ENCODE results near the gene TLE3.
A peak's percentile ranks its signal among the peaks of the same experiment; 100 is the strongest.

Gene TLE3

GRCh38 chr15:70062321-70062956 is 35.3 kb downstream of the TLE3 start:
- DNase-seq, result peak; percentile 79

DNA sequence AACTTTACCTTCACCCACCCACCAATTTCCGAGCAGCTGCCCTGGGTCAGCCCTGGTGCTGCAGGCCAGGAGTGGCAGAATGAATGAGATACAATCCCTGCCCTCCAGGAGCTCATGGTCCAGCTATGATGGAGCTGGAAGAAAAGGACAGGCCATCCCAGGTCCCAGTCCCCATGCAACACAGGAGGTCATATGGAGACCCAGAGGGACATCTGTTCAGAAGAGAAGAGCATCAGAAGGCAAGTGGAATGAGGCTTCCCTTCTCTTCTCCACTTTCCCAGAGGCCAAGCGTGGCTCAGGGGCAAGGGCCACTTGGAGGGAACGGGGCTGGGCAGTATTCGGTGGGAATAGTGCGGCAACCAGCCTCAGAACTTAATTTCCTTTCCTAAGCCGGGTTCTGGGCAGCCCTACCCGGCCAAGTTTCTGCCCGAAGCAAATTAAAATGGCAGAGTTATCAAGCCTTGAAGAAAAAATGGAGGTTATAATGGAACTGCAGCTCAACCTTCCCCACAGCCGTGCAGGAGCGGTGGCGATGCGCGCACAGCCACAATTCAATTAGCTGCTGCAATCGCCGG is 35.9 kb downstream of the TLE3 start:
- no peak for DNase-seq

DNA sequence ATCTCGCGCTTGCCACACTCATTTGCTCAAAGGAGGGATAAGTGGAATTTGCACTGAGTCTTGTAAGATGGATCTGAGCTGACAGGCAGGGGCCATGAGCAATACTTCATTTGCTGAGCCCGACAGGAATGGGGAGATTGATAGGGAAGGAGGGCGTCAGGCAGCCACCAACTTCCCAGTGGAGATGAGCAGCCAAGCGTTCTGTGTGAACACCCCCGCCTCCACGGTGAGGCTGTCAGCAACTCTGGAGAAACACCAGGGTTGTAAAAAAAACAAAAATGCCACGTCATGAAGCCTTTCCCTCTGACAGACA is 36.8 kb downstream of the TLE3 start:
- DNase-seq, result peak; percentile 48

DNA sequence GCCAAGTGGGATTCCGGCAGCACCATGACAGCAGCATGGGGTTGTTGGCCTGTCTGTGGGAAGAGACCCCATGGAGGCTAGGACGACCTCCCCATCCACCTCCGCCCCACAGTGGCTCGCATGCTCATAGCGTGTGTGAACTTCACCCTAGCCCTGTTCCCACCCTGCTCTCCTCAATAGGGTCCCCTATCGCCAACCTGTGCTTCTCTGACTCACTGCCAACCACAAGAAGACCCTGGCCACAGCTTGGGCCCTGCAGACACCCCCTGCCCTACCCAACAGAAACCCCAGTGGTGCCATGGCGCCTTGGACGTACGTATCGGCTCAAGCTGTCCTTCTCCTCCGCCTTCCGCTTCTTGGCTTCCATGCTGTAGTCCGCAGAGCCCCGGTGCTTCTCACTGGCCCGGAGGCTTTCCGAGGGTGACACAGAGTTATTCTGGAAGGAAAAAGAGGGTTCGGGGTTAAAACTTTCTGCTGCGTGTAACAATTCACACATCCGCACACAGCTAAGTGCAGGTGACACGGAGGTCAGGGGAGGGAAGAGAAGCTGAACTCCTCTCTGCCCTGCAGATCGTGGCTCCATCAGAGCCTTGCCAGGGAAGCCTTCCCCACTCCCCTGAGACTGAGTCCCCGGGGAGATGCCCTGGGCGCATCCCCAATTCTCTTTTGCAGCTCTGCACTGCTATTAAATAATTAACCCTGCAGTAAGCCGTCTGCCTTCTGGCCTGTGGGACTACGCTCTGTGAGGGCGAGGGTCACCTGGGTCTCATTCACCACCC is 37.3 kb downstream of the TLE3 start:
- no peak for DNase-seq

DNA sequence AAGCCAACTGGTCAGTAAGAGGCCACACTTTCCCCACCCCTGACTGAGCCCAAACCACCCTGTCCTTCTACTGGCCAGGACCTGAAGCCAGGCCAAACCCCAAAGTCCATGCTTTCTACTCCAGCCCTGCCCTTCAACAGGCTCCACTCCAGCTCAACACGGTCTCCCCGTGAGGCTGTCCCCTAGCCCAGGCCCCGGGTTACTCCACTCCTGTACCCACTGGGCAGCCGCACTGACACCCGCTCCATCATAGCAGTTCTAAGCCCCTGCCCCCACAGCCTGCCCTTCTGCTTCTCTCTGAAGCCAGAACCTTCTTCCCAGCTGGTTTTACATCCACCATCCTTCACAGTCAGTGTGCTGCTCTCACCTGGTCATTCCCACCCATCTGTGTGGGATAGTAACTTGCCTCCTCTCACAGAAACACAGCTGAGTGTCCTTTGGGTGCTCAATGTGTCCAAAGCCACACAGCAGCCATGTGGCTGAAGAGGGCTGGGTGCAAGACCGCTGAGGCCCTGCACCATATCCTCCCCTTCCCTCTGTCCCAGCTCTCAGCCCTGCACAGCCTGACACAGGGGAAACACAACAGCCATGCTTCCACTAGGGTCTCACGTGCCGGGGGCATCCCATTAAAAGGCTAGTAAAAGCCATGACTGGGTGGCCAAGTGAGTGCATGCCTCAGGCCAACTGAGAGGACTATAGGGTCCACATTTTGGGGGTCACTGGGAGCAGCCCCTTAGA is 38.1 kb downstream of the TLE3 start:
- no peak for DNase-seq

GRCh38 chr15:70058642-70059360 is 38.9 kb downstream of the TLE3 start:
- DNase-seq, result no peak

DNA sequence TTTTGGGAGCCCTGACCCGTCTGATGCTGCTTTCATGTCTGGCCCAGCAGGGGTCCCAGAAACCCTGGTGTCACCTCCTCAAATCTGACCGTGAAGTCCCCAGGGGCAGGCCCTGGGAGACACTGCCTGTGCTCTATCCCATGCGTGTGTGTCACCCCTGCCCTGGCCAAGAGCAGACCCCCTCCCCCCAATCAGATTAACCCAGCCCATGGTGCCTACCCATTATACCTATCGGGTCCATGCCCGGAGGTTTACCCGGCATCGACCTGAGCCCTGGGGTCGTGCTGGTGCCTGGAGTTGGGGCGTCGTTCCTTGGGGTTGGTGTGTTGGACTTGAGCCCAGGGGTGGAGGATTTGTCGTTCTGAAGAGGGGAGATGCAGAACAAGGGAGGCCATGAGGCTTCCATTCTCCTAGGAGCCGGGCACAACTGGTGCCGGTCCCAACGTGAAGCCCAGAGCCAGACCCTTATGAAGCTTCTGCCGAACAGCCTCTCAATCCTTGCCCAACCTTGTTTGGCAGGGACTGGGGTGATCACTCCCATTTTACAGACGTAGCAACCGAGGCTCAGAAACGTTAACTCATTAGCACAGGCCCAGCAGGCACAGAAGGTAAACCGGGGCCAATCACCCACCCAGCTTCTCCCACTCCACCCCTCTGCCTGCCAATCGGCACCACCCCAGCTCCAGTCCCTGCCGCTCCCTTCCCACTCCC is 39.6 kb downstream of the TLE3 start:
- DNase-seq, result no peak

- DNase-seq, result no peak
Measured at GRCh38 chr15:70056091-70056680, 41.5 kb downstream of the TLE3 start.

DNA sequence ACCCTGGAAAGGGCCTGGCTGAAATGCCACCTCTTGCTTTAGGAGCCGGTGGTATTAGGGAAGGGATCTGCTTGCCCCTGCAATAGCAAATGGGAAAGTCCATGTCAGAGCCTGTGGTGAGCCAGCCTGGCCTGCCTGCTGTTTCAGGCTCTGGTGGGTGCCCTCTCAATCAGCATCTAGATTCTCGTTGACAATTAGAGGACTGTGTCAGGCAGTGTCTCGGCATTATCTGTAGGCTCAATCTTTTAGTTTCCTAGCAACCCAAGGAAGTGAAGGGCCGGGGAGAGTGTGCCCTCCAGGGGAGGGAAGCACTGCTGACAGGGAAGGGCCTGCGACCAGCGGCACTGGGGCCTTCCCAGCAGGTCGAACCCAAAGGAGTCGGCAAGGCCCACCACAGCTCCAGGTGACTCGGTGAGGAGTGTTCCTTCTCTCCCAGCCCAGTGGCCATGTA is 42.1 kb downstream of the TLE3 start:
- no peak for DNase-seq

GRCh38 chr15:70054884-70055387 is 42.8 kb downstream of the TLE3 start:
- DNase-seq, result no peak

- no peak for DNase-seq
Measured at GRCh38 chr15:70054366-70054765, 43.4 kb downstream of the TLE3 start.

DNA sequence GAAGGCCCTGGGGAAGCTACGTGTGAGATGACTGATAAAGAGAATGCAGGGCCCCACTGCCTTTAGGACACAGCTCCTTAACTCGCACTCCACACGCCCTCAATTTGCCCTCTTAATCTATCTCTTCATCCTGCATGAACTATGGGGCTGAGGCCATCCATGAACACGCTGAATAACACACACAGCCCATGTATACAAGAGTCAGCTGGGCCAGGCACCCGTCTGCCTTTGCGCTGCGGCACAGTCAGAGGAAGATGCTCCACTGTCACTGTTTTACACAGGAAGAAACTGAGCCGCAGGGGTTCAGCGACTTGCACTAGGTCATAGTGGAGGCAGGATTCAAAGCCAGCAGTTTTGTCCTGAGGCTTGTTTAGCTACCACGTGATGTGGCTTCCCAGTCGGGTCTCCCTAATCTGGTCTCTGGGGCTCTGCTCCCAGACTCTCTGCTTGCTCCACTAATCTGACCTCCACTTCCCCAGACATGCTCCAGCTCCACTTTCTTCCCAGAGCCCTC is 43.9 kb downstream of the TLE3 start:
- DNase-seq, result no peak

GRCh38 chr15:70053001-70053715 is 44.6 kb downstream of the TLE3 start:
- DNase-seq, result no peak

GRCh38 chr15:70051948-70052633 is 45.6 kb downstream of the TLE3 start:
- DNase-seq, result no peak

DNA sequence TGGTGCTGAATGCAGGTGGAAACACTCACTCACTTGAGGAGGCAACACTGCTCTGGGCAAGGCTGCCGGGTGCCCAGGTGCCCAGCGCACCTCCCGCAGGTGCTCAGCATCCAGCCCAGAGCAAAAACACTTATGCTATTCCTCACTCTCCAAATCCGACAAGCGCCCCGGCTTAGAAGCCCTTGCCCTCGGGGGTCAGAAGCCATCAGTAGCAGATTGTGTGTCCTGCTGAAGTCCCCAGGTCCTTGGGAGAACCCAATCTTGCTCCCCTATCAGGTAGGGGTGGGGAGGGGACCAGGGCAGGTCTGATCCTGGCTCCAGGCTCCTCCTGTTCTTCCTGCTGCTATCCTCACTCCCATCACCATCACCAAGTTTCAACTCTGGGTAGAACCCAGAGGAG is 46.7 kb downstream of the TLE3 start:
- DNase-seq, result no peak

DNA sequence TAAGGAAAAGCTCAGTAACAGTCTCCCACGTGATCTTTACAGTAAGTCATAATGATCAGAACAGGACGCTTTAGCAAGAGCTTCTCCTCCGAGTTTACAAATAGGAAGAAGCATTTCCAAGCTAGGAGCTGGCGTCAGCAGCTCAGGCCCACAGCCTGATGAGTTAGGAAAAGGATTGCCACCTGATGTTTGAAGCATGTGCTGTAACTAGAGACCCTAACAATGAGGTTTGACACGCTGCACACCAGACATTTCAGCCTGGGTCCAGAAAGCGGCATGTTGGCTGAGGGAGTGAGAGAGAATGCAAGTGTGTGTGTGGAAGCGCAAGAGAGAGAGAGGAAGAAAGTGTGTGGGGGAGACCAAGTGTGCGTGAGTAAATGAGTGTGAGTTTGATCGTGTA is 47.3 kb downstream of the TLE3 start:
- peak; percentile 28 for DNase-seq

DNA sequence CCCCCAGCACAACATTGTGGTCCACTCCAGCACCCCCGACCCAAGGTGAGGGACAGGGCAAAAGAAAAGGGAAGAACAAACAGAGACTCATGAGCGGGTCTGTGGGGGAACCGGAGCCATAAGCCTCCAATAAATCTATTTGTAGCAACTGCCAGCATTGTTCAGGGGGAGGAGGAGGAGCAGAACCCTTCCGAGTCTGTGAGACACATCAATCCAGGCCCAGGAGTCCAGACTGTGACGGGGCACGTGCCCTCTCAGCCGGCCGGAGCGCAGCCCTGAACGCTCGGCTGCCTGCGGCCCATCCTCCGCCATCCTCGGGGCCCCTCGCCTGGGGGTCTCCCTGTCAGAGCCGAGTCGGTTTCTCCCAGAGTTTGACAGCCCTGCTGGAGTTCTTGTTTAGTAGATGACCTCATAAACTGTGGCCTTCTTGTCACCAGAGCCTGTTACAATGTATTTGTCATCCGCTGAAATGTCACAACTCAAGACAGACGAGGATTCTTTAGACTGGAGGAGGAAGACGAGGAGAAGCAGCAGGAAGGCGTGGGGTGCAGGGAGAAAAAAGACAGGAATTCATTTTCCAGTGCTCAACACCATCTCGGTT is 47.9 kb downstream of the TLE3 start:
- peak; percentile 55 for DNase-seq

DNA sequence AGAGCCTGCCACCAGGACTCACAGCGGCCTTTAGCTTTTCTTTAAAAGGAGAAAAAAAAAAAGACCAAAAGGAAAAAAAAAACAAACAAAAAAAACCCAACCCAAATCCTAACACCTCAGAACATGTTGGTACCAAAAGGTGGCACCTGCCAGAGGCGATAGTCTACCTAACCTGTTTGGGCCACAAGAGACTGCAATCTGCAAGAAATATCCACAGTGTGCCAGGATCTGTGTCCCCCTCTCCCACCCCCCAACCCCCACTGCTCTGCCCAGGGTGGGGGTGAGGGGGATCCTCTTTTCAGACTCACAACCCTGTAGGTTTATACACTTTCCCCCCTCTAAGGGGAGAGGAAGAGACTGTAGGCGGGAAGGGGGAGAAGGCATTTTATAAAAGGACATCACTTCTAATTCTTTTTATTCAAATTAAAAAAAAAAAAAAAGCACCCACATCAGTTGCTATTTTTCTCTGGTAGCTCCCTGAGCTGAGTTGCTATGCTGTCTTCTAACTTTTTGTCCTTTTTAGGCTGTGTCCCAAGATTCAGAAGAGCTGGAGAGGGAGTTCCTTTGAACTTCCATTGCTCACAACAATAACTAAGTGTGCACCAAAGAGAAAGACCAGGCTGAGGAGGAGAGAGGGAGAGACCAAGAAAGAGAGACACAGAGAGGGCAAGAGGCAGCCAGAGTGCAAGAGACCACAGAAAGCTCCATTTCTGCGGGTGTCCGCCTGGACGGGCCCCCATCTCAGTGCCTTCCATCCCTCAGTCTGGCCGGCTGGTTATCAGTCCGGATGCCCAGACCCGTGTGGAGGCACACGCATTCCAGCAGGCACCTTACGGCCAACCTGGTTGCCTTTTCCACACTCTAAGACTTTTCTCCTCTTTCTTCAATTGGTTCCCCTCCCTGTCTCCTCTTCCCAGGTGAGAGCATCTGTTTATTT is 48.9 kb downstream of the TLE3 start:
- DNase-seq, result no peak

Data from right kidney (tissue), 1 donor.